T-helper 22 cell (primary cell): ENCODE data around the gene DCAF4.
"Not testable (repeated sequence)": the region's sequence is repeated elsewhere in the genome, so short reads cannot be mapped to it uniquely, and the experiment has no call there.

ENCODE experiments used
- DNase-seq: peaks from one replicate; pipeline ENCODE4 v3.0.0-alpha.2; 2020; ENCODE audit warnings: low read depth

Gene DCAF4

GRCh38 chr14:72970824-72971434 is 44.7 kb downstream of the DCAF4 start:
- DNase-seq = no peak

- DNase-seq = no peak
These were observed 48.4 kb downstream of the DCAF4 start for GRCh38 chr14:72974661-72975060.

- DNase-seq = no peak
These were observed 49.5 kb downstream of the DCAF4 start for GRCh38 chr14:72975770-72976169.

- no peak for DNase-seq
These were observed 52.6 kb downstream of the DCAF4 start for GRCh38 chr14:72978856-72979255.

- no peak for DNase-seq
These were observed 54.6 kb downstream of the DCAF4 start for GRCh38 chr14:72980863-72981262.

GRCh38 chr14:72982146-72982708 is 56.0 kb downstream of the DCAF4 start:
- no peak for DNase-seq

- no peak for DNase-seq
These were observed 60.0 kb downstream of the DCAF4 start for GRCh38 chr14:72986214-72986613.

- no peak for DNase-seq
These were observed 60.6 kb downstream of the DCAF4 start for GRCh38 chr14:72986857-72987256.

GRCh38 chr14:72990171-72990570 is 63.9 kb downstream of the DCAF4 start:
- DNase-seq = no peak

GRCh38 chr14:72996916-72997315 is 70.7 kb downstream of the DCAF4 start:
- DNase-seq = no peak

- no peak for DNase-seq
These were observed 72.1 kb downstream of the DCAF4 start for GRCh38 chr14:72998252-72998903.

- no peak for DNase-seq
These were observed 73.1 kb downstream of the DCAF4 start for GRCh38 chr14:72999316-72999715.

- DNase-seq = no peak
These were observed 73.8 kb downstream of the DCAF4 start for GRCh38 chr14:73000073-73000472.

- DNase-seq = no peak
These were observed 77.4 kb downstream of the DCAF4 start for GRCh38 chr14:73003681-73004080.

- not testable (repeated sequence) for DNase-seq
These were observed 78.4 kb downstream of the DCAF4 start for GRCh38 chr14:73004641-73005040.

- DNase-seq = no peak
These were observed 81.6 kb downstream of the DCAF4 start for GRCh38 chr14:73007835-73008234.

GRCh38 chr14:73008501-73008900 is 82.2 kb downstream of the DCAF4 start:
- DNase-seq = no peak
